KBM-7 (cell line): ENCODE results near the gene FBXW8.

Experiments
- DNase-seq: peaks from one replicate; pipeline ENCODE4 v3.0.0-alpha.2; 2015
- in situ Hi-C: fragments of 300-500 bp; cut with MboI; formaldehyde crosslinking; loops from 2 replicates; pipeline ENCODE4 v1.14.3; 2020; ENCODE audit warnings: low sequenced_read_pairs, low pct_unique_long_range_greater_than_20kb, mixed read lengths

Gene FBXW8

DNA sequence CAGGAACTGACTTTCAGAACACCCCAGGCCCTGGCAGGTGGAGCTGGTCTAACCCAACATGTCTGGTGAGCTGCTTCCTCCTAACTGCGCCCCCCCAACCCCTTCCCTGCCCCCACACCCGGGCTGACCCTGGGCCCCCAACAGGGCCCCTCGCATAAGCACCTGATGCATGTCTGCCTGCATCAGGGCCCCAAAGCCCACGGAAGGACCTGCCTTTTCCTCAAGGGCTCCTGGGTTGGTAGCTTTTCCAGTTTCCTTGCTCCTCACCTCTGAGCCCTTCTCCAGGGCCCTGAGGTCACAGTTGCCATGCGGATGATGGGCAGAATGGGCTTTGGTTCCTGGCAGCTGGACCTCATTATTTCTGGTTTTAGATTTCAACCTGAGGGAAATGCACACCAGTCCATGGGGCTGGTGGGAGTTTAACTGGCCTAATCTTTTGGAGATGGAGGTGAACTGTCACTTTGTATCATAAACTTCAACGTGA, 170.0 kb downstream of the FBXW8 start:
- in situ Hi-C loops = no loop called here
- DNase-seq = no peak
